ENCODE measurements around the gene RAB9B.
A peak's percentile ranks its signal among the peaks of the same experiment; 100 is the strongest.
"Not testable (repeated sequence)": the region's sequence is repeated elsewhere in the genome, so short reads cannot be mapped to it uniquely, and the experiment has no call there.

Gene RAB9B, protein sequence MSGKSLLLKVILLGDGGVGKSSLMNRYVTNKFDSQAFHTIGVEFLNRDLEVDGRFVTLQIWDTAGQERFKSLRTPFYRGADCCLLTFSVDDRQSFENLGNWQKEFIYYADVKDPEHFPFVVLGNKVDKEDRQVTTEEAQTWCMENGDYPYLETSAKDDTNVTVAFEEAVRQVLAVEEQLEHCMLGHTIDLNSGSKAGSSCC

GRCh38 chrX:103831803-103832544 lies at the start of gene RAB9B:
RAB9B (minus strand) TSS chrX:103832257; CDS start chrX:103825784, 6,473 bp downstream.
- peak; percentile 11 to 33 (median 29) for DNase-seq (ENCODE audit: low read depth in 2 of 3, low spot score in 2 of 3)

DNA sequence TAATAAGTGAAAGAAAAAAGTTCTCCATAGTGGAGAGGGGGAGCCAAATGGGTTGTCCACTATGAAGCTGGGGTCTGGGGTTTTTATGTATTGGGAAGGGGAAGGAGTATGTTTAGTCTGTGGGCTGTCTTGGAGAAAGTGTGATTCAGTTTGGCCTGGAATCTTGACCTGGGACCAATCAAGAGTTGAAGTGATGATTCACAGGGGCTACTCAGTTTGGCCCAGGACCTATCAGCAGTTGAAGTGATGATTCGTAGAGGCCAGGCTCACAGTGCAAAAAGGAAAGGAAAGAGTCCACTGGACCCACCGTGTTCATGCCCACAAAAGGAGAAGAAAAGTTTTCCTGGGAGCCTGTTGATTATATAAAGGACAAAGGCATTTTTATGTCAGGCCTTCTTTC lies 47.3 kb upstream of the RAB9B start:
- no peak for DNase-seq (ENCODE audit: low read depth in 2 of 3, low spot score in 2 of 3)

- DNase-seq (ENCODE audit: low read depth in 2 of 3, low spot score in 2 of 3): no peak
Observed at GRCh38 chrX:103878466-103879122, 46.5 kb upstream of the RAB9B start.

DNA sequence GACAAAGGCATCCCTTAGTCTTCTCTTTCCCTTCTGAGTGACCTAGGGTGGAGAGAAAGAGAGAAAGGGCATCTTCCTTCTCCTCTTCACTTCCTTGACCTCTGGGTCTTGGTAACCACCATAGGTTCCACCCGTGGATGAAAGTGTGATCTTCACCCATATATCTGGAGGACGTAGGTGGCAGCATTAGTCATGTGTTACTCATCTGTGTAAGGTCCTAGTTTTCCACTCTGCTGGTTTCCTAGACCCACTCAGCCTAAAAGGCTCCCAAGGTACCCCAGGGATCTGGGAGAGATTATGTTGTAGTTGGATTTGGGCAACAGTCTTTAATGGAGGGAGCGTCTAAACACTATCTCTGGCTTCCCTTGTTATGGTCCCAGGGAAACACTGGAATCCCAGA lies 45.5 kb upstream of the RAB9B start:
- no peak for DNase-seq (ENCODE audit: low read depth in 2 of 3, low spot score in 2 of 3)

DNA sequence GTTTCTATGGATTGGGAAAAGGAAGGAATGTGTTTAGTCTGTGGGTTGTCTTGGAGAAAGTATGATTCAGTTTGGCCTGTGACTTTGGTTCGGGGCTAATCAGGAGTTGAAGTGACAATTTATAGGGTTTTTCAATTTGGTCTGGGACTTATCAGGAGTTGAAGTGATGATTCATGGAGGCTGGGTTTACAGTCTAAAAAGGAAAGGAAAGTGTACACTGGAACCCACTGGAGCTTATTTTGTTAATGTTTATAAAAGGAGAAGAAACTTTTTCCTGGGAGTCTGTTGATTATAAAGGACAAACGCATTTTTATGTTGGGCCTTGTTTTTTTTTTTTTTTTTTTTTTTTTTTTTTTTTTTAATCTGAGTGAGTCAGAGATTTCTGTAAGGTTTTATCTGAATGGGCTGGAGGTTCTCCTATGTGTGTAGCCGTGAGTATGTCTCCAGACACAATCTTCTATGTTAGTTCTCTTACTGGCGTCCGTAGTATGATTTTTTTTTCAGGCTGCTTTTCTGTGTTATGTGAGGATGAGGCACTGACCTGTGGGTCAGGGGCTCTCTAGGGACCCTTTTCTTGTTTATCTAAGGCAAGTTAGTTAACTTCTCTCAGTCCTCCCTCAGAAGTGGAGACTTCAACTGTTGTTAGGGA lies 33.0 kb upstream of the RAB9B start:
- DNase-seq (ENCODE audit: low read depth in 2 of 3, low spot score in 2 of 3): no peak

DNA sequence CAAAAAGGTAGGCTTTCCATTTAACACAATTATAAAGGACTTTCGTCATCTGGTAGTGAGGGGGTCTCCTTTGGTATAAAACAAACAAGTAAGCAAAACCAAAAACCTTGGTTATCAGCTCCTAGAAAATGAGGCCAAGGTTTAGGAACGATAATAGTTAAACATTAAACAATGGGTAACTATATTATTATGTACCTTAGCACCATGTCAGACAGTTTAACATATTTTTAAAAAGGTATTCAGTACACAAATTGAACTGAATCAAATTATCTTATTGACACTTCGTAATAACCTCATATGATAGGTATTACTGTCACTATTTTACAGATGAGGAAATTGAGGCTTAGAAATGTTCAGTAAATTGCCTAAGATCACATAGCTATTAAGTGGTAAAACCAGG lies 32.1 kb upstream of the RAB9B start:
- no peak for DNase-seq (ENCODE audit: low read depth in 2 of 3, low spot score in 2 of 3)

- DNase-seq (ENCODE audit: low read depth in 2 of 3, low spot score in 2 of 3): no peak
Observed at GRCh38 chrX:103861200-103861599, 29.1 kb upstream of the RAB9B start.

DNA sequence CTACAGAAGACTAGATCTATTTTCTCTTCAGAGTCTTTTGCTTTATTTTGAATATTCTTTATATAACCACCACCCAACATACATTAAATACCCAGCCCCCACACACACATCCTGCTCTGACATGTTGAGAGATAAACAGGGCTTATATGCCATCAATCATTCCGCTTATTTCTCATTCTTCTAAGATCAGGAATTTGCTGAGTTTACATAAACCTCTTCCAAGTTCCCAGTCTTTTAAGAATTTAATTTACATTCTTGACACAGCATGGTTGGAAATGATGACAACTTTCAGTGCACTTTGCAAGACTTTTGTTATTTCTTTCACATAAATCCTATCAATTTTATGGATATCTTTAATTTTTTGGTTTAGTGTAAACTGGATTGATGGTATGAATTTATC lies 17.5 kb upstream of the RAB9B start:
- DNase-seq (ENCODE audit: low read depth in 2 of 3, low spot score in 2 of 3): no peak

GRCh38 chrX:103847174-103847870 lies 15.3 kb upstream of the RAB9B start:
- no peak for DNase-seq (ENCODE audit: low read depth in 2 of 3, low spot score in 2 of 3)

GRCh38 chrX:103846386-103846785 lies 14.3 kb upstream of the RAB9B start:
- no peak for DNase-seq (ENCODE audit: low read depth in 2 of 3, low spot score in 2 of 3)

- peak in 2 of 3 experiments; percentile 6 to 9 for DNase-seq (ENCODE audit: low read depth in 2 of 3, low spot score in 2 of 3)
Observed at GRCh38 chrX:103845165-103845653, 13.2 kb upstream of the RAB9B start.

DNA sequence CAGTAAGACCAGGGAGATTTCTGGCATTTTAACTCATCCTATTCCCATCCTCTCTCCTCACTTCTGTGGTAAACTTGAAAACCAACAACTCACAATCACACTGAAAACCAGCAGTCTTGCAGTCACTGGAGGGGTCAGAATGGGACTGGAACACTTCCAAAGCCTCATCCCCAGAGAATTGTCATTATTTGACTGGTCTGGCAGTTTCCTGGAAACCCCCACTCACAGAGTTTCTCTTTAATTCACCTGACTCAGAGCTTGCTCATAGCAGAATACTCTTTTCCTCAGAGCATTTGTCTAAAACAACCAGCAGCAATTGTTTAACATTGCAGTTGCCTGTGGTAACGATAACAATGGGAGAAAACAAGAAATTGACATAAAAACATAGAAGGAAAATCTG lies 7.3 kb upstream of the RAB9B start:
- no peak for DNase-seq (ENCODE audit: low read depth in 2 of 3, low spot score in 2 of 3)

DNA sequence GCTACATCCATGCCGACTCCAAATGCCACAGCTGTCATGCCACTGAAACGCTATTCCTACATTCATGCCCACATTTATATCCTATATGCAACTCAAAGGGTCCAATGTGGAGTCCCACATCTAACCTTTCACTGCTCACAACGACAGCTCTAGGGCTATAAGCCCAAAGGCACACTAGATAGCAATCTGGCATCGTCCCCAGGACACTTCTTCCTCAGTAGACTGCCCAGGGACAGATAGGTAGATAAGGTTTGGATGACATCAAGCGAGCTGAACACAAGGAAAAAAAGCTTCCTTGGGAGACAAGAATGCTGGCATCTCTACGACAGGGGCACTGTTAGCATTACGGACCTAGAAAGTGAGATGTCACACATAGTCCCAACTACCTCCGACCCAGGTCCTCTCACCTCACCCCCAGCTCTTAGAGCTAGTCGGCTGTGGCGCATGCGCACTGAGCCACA lies 685 bp downstream of the RAB9B start:
- DNase-seq (ENCODE audit: low read depth in 2 of 3, low spot score in 2 of 3): no peak

DNA sequence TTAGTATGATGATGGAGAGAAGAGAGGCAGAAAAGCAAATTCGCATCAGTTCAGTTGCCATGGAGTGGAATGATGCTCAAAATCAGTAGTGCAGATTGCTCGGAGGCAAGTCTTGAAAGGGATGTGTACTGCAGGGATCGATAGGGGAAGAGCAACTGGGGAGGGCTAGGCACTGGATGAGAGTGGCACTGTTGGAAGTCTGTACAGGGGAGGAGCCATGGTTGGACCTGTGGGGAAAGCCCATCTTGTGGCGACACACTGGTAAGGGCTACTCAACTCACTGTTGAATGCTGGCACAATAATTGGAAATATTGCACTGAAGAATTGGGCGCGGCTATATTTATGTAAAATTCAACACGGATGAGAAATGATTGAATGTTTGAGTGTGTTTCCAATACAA lies 1.2 kb downstream of the RAB9B start:
- no peak for DNase-seq (ENCODE audit: low read depth in 2 of 3, low spot score in 2 of 3)

- DNase-seq (ENCODE audit: low read depth in 2 of 3, low spot score in 2 of 3): no peak
Observed at GRCh38 chrX:103828529-103828928, 3.5 kb downstream of the RAB9B start.

GRCh38 chrX:103825881-103826280 lies 6.2 kb downstream of the RAB9B start:
- no peak for DNase-seq (ENCODE audit: low read depth in 2 of 3, low spot score in 2 of 3)

DNA sequence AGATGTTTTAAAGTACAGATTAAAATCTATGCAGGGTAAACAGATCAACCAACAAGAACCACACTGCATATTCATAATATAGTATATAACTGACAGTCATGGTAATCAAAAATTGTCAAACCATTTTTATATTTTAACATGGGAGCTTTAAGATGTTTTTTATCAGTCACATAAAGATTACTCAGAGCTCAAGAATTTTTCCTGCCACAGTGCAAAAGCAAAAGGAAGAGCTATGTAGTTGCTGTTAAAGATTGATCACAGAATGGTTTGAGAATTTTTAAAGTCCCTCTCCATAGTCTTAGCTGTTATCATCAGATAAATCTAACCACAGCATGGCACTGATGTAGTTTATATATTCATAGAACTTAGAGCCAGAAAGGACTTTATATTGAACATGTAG lies 8.5 kb downstream of the RAB9B start:
- no peak for DNase-seq (ENCODE audit: low read depth in 2 of 3, low spot score in 2 of 3)

DNA sequence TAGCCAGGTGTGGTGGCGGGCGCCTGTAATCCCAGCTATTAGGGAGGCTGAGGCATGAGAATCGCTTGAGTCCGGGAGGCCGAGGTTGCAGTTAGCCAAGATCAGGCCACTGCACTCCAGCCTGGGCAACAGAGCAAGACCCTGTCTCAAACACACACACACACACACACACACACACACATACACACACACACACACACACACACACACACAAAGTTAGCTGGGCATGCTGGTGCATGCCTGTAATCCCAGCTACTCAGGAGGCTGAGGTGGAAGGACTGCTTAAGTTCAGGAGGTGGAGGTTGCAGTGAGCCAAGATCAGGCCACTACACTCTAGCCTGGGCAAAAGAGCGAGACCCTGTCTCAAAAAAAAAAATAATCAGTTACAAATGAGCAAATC lies 11.3 kb downstream of the RAB9B start:
- DNase-seq (ENCODE audit: low read depth in 2 of 3, low spot score in 2 of 3): not testable (repeated sequence)

DNA sequence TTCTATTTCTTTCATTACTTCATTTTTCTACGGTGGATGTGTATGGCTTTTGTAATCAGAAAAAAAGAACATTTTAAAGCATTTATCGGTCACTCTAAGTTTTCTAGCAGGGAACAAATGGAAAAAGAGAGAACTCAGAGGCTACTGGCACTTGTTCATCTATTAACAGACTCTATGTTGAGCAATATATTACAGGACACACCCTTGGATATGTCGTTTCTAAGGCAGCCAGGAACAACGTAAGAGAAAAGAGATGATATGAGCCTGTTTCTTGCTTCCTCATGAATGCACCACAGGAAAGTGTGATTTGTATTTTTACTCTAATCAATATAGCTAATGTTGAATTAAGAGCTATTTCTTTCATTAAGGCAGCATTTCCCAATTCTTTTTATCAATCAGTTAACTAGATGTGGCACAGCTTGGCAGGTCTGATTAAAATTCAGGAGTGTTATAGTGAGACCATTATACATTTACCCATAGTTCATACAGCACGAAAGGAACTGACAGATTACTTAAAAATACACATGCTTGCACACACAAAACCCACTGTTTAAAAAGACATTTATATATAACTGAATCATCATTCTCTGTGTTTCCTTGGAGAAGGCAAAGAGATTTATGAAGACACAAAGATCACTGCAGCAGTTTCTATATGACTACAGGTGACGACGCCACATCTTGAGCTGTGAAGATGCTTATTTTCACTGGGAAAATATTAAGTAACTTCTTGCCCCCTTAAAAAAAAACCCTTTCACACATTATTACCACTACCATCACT lies 13.0 kb downstream of the RAB9B start:
- DNase-seq (ENCODE audit: low read depth in 2 of 3, low spot score in 2 of 3): no peak

DNA sequence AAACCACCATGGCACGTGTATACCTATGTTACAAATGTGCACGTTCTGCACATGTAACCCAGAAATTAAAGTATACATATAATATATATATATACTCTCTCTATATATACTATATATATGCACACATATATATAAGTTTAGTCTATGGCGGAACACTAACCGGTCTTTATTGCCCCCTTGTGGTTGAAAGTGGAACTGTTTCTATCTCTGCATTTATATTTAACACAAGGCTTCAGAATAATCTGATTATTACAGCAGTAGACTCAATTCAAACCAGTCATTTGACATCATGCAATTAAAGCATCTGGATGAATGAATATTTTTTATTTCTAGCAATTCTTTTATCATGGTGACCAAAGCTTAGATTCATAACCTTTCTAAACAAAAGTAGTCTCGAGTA lies 14.6 kb downstream of the RAB9B start:
- no peak for DNase-seq (ENCODE audit: low read depth in 2 of 3, low spot score in 2 of 3)
